Spleen (tissue), 7 donors: ENCODE results near the gene NISCH.

Source experiments
- POLR2A ChIP-seq, 3 donors: fragments of 450-650 bp; IDR thresholded peaks; one replicate each; pipeline ENCODE4 v1.5.1; 2017; ENCODE audit warnings: antibody characterized with exemption in 3 of 3, mild to moderate bottlenecking in 1 of 3
- POLR2AphosphoS5 ChIP-seq, 3 donors: sonication (generic); formaldehyde crosslinking; IDR thresholded peaks; one replicate each; pipeline ENCODE4 v1.5.1; 2017; ENCODE audit warnings: antibody characterized with exemption in 3 of 3
- TF ChIP-seq, protein P1 (sequence below), 11 experiments: fragments of 200-600 bp in 7 of 11; fragments of 450-650 bp in 4 of 11; sonication (generic) in 4 of 11; IDR thresholded peaks in 8 of 11; conservative IDR thresholded peaks in 3 of 11; 1 replicate in 7 of 11; 2 replicates in 4 of 11; pipeline versions ENCODE4 v1.4.0 to v1.8.0; 2016 to 2021; ENCODE audit warnings: antibody characterized with exemption in 11 of 11, inconsistent platforms in 4 of 11, mild to moderate bottlenecking in 1 of 11
- donor health status: DM: no; HTN: no; CAD: no; lungs with moderate emphysema.
- donor health status: DM: no; HTN: no; CAD: no.
- donor health status: DM: no; HTN: no; CAD: no.

- no peak for TF ChIP-seq POLR2A (IDR thresholded peaks at IDR 0.05)
- TF ChIP-seq, protein P1, sequence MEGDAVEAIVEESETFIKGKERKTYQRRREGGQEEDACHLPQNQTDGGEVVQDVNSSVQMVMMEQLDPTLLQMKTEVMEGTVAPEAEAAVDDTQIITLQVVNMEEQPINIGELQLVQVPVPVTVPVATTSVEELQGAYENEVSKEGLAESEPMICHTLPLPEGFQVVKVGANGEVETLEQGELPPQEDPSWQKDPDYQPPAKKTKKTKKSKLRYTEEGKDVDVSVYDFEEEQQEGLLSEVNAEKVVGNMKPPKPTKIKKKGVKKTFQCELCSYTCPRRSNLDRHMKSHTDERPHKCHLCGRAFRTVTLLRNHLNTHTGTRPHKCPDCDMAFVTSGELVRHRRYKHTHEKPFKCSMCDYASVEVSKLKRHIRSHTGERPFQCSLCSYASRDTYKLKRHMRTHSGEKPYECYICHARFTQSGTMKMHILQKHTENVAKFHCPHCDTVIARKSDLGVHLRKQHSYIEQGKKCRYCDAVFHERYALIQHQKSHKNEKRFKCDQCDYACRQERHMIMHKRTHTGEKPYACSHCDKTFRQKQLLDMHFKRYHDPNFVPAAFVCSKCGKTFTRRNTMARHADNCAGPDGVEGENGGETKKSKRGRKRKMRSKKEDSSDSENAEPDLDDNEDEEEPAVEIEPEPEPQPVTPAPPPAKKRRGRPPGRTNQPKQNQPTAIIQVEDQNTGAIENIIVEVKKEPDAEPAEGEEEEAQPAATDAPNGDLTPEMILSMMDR (IDR thresholded peaks at IDR 0.05 in 8 of 11, conservative IDR thresholded peaks at IDR 0.05 in 3 of 11): no peak
- TF ChIP-seq POLR2AphosphoS5 (IDR thresholded peaks at IDR 0.05): no peak
These were observed 2.7 kb upstream of the NISCH start for GRCh38 chr3:52452570-52453221.
